ENCODE results near the gene SOX13.

SOX13 gene

GRCh38 chr1:204134103-204134502 lies 61.2 kb downstream of the SOX13 start:
- no peak for DNase-seq

GRCh38 chr1:204136814-204137213 lies 63.9 kb downstream of the SOX13 start:
- DNase-seq: no peak

DNA sequence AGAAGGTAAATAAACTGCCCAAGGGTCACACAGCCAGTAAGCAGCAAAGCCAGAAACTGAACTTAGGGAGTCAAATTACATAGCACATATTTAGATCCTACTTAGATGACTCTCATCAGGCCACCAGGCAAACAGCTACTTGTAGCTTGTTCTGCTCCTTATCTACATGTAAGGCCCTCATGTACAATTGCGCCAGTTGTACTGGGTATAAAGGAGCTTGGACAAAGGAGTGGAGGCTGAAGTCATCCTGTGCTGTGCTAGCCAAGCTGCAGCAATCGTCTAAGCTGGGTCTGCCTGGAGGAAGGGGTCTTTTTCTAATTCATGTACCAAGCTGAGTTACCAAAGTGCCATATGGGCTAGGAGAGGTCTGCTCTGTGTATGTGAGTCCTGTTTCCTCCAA lies 66.2 kb downstream of the SOX13 start:
- no peak for DNase-seq

DNA sequence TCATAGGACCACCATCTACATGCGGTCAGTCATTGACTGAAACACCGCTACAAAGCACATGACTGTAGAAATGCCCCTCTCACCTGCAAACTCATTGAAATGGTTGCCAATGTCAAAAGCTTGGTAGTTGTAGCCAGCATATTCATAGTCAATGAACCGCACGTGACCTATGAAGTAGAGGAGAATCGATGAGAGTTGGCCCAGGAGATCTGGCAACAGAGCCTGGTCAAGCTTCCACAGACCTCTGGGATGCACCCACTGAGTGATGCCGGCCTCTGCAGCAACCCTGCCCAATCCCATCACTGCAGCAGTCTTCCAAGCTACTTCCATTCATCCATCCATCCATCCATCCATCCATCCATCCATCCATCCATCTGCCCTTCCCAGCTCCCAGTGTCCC lies 67.0 kb downstream of the SOX13 start:
- no peak for DNase-seq

DNA sequence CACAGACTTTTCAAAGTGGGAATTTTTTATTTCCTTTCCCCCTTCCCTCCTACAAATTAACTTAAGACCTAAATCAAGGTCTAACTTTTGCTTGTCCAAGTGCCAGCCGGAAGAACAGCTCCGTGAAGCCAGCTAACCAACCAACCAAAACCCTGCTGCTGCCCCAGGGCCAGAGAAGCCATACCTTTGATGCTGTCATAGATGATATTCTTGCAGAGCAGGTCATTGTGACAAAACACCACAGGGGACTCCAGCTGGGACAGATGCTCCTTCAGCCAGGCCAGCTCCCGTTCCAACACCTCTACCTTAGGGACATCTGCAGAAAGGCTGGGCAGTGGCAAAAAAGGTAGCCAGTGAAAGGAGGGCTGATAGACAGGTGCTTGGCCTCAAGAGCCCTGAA lies 68.2 kb downstream of the SOX13 start:
- no peak for DNase-seq

GRCh38 chr1:204142032-204142974 lies 69.4 kb downstream of the SOX13 start:
- no peak for DNase-seq

GRCh38 chr1:204143276-204144041 lies 70.5 kb downstream of the SOX13 start:
- DNase-seq: no peak

DNA sequence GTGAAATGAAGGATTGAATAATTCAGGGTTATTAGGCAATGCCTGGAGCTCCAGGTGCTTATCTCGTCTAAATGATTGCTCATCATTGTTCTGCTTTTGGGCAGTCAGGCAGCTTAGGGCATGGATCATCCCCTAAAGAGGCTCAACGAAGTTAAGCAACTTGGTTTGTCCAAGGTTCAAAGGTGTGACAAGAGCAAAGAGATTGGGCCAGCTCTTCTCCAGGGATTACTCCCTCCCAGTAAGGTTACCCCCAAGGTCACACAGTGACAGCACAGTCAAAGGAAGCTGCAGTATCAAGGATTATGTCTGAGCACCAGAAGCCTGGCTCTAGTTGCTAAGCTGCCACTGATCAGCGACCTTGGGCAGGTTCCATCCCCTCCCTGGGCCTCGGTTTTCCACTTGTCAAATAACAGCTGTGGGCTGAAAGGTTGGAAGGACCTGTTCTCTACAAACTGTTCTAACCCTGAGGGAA lies 72.2 kb downstream of the SOX13 start:
- no peak for DNase-seq

DNA sequence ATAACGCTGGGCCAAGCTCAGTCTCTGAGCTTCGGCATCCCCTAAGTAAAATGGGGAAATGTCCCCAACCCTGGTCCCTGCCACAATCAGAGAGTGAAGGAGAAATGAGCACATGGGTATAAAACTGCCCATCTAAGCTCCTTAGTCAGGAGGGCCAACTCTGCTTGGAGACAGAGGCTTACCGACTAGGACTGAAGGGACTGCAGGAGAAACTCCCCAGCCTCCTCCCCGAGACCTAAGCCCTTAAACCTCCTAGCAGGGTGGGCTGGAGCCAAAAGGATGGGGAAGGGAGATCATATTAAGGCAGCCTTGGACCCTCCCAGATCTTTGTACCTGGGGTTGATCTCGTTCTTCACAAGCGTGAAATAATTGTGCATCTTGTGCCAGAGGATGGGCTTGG lies 73.4 kb downstream of the SOX13 start:
- no peak for DNase-seq

- no peak for DNase-seq
Measured at GRCh38 chr1:204146965-204147364, 74.0 kb downstream of the SOX13 start.

DNA sequence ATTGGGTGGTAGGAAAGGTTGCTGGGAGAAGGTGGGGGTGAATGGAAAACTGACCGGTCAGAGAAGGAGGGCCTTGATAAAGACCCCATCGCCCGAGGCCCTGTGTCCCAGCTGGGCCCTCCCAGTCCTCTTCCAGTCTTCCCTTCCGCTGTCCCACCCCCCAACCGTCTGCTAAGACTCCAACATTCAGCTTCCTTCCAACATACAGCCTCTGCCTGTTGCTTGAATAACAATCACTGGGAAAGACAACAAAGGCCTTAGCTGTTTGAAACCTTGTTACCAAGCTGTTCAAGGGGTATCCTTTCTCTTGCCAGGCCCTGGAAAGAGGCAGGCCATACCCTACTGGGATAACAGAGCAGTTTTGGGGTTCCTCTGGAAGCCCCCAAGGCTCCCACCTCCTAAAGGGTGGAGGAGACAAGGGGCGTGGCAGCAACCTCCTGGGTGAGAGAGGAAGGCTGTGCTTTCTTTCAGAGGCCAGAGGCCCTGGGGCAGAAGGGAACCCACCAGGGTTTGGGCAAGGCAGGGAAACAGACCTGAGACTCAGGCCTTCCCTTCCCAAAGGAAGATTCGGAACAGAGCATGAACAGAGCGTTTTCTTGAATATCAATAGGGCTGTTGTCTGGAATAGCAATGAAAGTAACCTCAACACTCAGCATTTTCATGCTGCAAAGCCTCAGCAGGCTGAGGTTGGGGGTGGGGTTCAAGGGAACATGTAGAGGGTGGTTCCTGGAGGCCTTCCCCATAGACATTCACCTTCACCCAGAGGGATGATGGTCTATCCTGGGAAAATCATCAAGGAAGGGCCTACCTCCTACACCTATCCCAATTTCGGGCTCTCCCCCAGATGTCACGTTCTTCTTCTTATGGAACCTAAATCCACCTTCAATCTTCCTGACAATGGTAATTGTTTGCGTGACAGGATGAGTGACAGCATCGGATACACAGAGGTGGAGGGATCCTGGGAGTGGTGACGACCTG lies 74.8 kb downstream of the SOX13 start:
- DNase-seq: no peak

- no peak for DNase-seq
Measured at GRCh38 chr1:204149107-204149506, 76.2 kb downstream of the SOX13 start.

DNA sequence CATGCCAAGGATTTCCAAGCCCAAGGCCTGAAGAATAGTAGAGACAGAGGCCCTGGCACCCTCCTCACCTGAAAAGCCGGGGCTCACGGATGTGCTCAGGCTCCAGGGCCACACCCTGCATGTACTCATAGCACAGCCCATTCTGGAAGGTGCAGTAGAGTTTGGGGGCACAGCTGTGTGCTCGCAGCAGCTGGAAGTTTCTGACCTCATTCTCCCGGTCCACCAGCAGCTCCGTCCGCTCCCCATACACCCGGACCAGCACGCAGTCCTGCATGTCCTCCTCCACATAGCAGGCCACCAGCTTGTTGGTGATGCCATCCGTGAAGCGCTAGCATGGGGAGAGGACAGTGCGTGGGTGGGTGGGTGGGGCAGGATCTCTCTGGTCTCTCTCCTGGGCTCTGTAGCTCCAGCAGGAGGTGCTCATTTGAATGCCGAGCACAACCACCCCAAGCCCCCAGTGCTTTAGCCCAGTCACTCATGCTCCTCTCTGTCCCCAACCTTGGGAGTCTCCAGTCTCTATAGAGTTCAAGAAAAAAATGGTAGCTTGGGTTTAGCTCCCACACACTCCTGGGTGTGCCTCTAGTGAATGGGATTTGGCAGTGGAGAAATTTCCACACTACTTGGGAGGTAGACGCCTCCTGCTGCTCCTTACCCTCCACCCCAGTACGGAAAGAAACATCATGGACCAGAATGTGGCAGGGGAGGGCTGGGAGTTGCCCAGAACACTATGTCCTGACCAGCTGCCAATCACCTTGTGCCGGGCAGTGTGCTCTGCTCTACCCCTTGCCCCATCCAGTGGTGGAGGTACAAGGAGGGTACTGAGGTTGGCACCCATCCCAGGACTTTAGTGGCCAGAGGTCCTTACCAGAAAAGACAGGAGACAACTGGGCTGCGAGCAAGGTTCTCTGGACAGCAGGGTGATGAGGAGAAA lies 77.0 kb downstream of the SOX13 start:
- no peak for DNase-seq

- no peak for DNase-seq
Measured at GRCh38 chr1:204150702-204151551, 78.0 kb downstream of the SOX13 start.

DNA sequence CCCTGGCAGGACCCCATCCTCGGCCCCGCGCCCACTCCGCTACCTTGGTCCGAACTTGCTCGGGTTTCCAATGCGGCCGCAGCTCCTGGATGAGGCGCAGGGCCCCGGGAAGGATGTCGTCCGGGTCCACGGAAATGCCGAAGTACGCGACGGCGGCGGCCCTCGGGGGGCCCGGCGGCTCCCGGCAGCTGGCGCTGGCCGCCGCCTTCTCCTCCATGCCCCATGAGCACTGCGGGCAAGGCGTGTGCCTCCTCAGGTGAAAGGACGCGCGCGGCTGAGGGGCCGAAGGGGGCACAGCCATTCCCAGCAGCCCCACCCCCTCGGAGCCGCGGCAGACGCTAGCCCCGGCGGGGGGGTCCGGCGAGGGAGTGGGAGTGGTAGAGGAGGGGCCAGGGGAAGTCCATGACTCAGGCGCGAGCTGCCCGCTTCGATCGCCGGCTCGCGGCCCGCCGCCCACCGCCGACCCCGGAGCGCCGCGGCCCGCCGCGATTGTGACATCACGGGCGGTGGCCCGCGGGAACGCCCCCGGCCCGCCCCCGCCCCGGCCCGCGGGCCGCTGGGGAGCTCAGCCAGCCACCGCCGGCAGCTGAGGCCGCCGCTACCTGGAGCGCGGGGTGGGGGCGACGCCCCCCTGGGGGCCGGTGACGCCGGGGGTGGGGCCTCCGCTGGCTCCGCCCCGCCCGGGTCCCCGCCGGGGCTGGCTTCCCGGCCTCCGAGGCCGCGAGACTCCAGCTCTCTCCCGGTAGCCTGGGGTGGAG lies 78.8 kb downstream of the SOX13 start, which contains the start of gene ETNK2:
Gene ETNK2 (minus strand): TSS at position 493 of the 758 bp plus-strand sequence. CDS start 192 bp downstream, at position 301.
- peak; percentile 46 for DNase-seq

DNA sequence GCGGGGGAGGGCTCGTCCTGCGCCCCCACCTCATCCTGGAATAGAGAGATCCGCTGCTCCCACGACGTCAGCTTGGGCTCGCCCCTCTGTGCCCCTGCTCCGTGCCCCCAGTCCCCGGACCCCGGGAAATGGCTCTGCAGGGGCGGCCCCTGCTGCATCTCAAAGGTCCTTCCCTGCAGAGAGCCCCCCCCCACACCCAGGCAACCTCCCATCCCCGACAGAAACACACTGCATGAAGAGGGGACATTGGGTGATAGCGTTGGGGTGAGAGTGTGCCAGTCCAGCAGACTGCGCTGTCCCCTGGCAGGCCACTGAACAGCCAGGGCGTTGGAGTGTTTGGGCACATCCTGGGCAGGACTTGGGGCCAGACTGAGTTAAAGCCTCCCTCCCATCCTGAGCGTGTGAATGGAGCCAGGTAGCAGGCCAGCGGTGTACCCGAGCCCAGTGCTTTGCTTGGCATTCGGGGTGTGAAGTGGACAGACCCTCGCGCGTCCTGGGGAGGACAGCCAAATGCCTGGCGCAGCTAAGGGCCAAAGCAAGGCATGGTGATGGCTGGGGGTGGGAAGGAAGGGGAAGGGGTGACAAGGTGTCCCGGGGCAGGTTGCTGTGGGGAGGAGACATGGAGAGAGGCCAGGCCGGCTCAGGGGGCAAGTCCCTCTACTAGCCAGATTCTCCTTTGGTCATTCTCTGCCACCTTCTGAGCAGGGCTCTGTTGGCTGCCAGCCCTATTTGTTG lies 79.6 kb downstream of the SOX13 start:
- no peak for DNase-seq

DNA sequence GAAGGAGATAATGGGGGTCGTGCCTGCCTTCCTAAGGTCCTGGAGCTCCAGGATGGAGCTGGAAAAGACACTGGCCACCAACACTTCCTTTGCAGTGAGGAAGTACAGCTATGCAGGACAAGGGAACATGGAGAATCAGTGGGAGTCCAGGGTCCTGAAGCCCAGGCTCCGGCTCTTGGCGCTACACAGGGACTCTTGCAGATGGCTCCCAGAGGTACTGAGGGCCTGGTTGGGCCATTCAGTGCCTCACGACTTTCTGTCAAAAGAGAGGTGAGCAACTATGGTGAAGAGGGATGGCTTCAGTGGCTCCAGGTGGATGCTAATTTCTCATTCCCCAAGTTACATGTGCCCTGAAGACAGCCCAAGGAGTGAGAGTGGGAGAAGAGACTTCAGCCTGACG lies 80.8 kb downstream of the SOX13 start:
- no peak for DNase-seq

DNA sequence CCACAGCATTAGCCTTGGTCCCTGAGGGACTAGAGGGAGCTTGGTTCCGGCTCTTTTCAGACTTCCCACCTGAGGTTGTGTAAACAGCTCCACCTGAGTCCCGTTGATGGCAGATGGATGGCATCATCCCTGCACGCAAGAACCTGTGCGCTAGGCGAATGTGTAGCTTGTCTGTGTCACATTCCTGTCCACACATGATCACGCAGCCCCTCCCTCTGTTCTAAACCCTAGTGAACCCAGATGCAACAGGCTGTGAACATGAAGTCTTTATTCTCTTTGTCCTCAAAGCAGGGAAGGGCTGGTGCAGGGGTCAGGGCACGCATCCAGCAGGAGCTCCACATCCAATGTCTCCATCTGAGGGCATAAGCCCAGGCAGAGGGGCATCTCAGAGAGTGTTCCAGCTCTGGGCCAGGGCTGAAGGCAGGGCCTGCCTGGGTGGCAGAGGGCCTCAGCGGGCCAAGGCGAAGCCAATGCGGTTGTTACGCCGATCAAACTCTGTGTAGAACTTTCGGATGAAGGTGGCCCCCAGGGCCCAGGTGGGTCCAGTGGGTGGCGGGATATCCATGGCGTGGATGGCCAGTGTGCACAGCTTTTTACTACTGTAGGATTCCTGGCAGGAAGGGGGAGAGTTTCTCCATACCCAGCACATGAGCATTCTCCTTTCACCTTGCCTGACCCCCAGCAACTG lies 81.8 kb downstream of the SOX13 start:
- DNase-seq: no peak

Measured in NCI-H1048 (cell line).